ENCODE results near the gene SLC23A3.

SLC23A3 gene

DNA sequence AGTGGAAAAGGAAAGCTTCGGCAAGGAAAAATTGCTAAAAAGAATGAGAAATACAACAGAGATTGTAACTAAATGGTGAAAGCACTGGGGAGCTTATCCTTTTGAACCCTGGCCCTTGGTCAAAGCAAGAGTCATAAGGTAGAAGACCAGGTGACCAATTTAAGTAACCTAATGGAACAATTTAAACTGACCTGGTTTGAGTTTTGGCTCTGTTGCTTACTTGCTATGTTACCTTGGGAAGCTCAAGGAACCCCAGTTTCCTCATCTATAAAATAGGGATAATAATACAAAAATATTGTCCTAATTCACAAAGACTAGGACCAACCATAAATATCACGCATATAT is 57.8 kb downstream of the SLC23A3 start:
- DNase-seq (ENCODE audit: low spot score) (no peak), FAIRE-seq (no peak)
